ENCODE measurements around the gene FRRS1L.

FRRS1L gene

GRCh38 chr9:109166171-109166770 is 778 bp downstream of the FRRS1L start:
- no peak for TF ChIP-seq JUND (IDR thresholded peaks at IDR 0.05; ENCODE audit: low read depth)
- DNase-seq (ENCODE audit: low read depth in 1 of 2, low spot score in 1 of 2) = no peak
- in situ Hi-C loops (cut with HindIII; ENCODE audit: low pct_unique_long_range_greater_than_20kb, low sequenced_read_pairs) = no loop called here

DNA sequence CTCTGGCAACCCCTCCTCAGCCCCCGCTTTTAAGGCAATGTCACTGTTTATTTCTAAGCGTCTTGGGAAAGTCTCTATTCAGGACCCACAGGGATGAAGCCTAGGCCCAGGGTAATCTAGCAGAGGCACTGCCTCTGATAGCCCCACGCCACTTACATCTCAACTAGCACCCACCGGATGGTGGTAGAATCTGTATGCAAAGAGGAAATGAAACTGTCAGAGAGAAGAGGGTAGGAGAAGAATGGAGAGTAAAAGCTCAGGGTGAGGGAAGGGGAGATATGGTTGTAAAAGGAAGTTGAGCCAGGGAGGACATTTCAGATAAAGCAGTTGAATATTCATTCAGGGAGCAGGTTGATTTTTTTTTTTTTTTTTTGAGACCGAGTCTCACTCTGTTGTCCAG is 3.0 kb downstream of the FRRS1L start:
- TF ChIP-seq JUND (IDR thresholded peaks at IDR 0.05; ENCODE audit: low read depth) = no peak
- in situ Hi-C loops (cut with HindIII; ENCODE audit: low pct_unique_long_range_greater_than_20kb, low sequenced_read_pairs) = no loop called here
- no peak for DNase-seq (ENCODE audit: low read depth in 1 of 2, low spot score in 1 of 2)

- no peak for TF ChIP-seq JUND (IDR thresholded peaks at IDR 0.05; ENCODE audit: low read depth)
- no peak for DNase-seq (ENCODE audit: low read depth in 1 of 2, low spot score in 1 of 2)
- in situ Hi-C loops (cut with HindIII; ENCODE audit: low pct_unique_long_range_greater_than_20kb, low sequenced_read_pairs) = no loop called here
Measured at GRCh38 chr9:109163194-109163593, 3.9 kb downstream of the FRRS1L start.

DNA sequence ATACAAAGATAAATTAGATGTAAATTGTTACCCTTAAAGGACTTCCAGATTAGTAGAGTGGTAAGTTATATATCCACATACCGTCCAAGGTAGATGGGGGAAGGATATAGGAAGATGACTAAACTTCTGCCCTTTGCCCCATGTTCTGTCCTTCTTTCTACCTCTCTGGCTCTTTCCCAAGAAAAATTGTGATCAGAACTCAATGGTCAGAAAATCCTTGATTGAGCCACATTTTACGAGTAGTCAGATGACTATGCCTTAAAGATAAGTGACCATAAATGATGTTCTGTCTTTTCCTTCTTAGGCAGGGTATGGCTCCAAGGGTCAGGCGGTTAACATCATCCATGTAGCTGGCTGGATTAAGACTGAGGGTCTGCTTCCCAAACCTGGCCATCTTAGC is 4.4 kb downstream of the FRRS1L start:
- in situ Hi-C loops (cut with HindIII; ENCODE audit: low pct_unique_long_range_greater_than_20kb, low sequenced_read_pairs) = no loop called here
- no peak for TF ChIP-seq JUND (IDR thresholded peaks at IDR 0.05; ENCODE audit: low read depth)
- DNase-seq (ENCODE audit: low read depth in 1 of 2, low spot score in 1 of 2) = no peak

- TF ChIP-seq JUND (IDR thresholded peaks at IDR 0.05; ENCODE audit: low read depth) = no peak
- DNase-seq (ENCODE audit: low read depth in 1 of 2, low spot score in 1 of 2) = no peak
- in situ Hi-C loops (cut with HindIII; ENCODE audit: low pct_unique_long_range_greater_than_20kb, low sequenced_read_pairs) = no loop called here
Measured at GRCh38 chr9:109161471-109161870, 5.6 kb downstream of the FRRS1L start.

DNA sequence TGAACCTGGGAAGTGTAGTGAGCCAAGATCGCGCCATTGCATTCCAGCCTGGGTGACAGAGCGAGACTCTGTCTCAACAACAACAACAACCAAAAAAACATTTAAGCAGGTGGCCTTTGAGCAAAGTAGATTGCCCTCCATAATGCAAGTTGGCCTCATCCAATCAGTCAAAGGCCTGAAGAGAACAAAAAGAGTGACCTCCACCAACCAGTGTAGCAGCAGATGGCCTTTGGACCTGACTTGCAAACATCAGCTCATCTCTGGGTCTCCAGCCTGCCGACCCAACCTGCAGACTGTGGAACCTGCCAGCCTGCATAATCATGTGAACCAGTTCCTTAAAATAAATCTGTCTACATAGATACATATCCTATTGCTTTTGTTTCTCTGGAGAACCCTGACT is 7.5 kb downstream of the FRRS1L start:
- DNase-seq (ENCODE audit: low read depth in 1 of 2, low spot score in 1 of 2) = no peak
- in situ Hi-C loops (cut with HindIII; ENCODE audit: low pct_unique_long_range_greater_than_20kb, low sequenced_read_pairs) = no loop called here
- TF ChIP-seq JUND (IDR thresholded peaks at IDR 0.05; ENCODE audit: low read depth) = no peak

DNA sequence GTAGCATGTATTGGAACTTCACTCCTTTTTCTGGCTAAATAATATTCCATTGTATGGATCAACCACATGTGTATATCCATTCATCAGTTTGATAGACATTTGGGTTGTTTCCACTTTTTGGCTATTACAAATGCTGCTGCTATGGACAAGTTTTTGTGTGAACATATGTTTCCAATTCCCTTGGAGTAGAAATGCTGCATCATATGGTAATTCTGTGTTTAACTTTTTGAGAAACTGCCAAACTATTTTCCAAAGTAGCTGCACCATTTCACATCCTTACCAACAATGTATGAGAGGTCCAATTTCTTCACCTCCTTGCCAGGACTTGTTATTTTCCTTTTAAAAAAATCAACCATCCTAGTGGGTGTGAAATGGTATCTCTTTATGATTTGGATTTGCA is 8.4 kb downstream of the FRRS1L start:
- no peak for DNase-seq (ENCODE audit: low read depth in 1 of 2, low spot score in 1 of 2)
- in situ Hi-C loops (cut with HindIII; ENCODE audit: low pct_unique_long_range_greater_than_20kb, low sequenced_read_pairs) = no loop called here
- TF ChIP-seq JUND (IDR thresholded peaks at IDR 0.05; ENCODE audit: low read depth) = no peak

DNA sequence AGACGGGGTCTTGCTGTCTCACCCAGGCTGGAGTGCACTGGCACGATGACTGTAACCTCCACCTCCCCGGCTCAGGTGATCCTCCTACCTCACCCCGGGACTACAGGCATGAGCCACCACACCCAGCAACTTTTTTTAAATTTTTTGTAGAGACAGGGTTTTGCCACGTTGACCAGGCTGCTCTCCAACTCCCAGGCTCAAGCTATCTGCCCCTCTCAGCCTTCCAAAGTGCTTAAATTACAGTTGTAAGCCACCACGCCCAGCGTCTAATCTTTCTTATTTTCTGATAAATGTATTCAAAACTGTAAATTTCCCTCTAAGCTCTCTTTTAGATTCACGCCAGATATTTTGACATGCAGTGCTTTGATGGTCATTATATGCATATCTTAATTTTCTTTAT is 10.3 kb downstream of the FRRS1L start:
- TF ChIP-seq JUND (IDR thresholded peaks at IDR 0.05; ENCODE audit: low read depth) = no peak
- DNase-seq (ENCODE audit: low read depth in 1 of 2, low spot score in 1 of 2) = no peak
- in situ Hi-C loops (cut with HindIII; ENCODE audit: low pct_unique_long_range_greater_than_20kb, low sequenced_read_pairs) = no loop called here

GRCh38 chr9:109150925-109151545 is 16.0 kb downstream of the FRRS1L start:
- no peak for TF ChIP-seq JUND (IDR thresholded peaks at IDR 0.05; ENCODE audit: low read depth)
- in situ Hi-C loops (cut with HindIII; ENCODE audit: low pct_unique_long_range_greater_than_20kb, low sequenced_read_pairs) = no loop called here
- peak in 1 of 2 experiments; percentile 83 for DNase-seq (ENCODE audit: low read depth in 1 of 2, low spot score in 1 of 2)

DNA sequence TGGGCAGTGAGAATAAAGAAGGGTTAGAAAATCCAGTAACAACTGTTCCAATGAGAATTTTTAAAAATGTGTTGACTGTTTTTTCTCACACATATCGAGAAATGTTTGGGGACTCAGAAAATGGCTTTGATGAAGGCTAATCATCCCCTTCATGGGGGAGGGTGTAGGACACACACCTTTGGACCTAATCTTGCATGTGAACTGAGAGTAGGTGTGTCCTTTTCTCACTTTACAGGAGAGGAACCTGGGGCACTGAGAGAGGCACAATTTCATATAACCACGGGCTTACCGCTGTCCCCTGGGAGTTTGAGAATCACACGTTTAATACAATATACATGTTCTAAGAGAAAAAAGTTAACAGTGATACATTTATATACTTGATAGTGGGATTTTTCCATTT is 17.3 kb downstream of the FRRS1L start:
- in situ Hi-C loops (cut with HindIII; ENCODE audit: low pct_unique_long_range_greater_than_20kb, low sequenced_read_pairs) = no loop called here
- TF ChIP-seq JUND (IDR thresholded peaks at IDR 0.05; ENCODE audit: low read depth) = no peak
- no peak for DNase-seq (ENCODE audit: low read depth in 1 of 2, low spot score in 1 of 2)

DNA sequence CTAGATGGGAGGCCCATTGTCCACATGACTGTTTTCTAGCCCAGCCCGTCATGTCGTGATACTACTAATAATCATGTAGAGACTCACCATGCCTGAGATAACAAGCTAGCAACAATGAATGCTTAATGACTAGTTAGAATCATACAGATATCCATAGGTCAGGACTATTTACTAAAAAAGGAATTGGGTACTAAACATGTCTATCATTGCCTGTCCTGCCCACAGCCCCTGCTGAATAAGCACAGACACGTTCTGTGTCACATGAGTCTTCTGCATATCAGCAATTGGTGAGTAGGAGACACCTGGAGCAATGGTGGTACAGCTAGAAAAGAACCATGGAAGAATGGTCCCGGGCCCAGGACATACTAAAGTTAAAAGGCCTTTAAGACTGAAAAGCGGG is 18.0 kb downstream of the FRRS1L start:
- DNase-seq (ENCODE audit: low read depth in 1 of 2, low spot score in 1 of 2) = no peak
- TF ChIP-seq JUND (IDR thresholded peaks at IDR 0.05; ENCODE audit: low read depth) = no peak
- in situ Hi-C loops (cut with HindIII; ENCODE audit: low pct_unique_long_range_greater_than_20kb, low sequenced_read_pairs) = no loop called here

GRCh38 chr9:109145051-109145450 is 22.0 kb downstream of the FRRS1L start:
- DNase-seq (ENCODE audit: low read depth in 1 of 2, low spot score in 1 of 2) = peak in 1 of 2 experiments; percentile 9
- in situ Hi-C loops (cut with HindIII; ENCODE audit: low pct_unique_long_range_greater_than_20kb, low sequenced_read_pairs) = no loop called here
- no peak for TF ChIP-seq JUND (IDR thresholded peaks at IDR 0.05; ENCODE audit: low read depth)

DNA sequence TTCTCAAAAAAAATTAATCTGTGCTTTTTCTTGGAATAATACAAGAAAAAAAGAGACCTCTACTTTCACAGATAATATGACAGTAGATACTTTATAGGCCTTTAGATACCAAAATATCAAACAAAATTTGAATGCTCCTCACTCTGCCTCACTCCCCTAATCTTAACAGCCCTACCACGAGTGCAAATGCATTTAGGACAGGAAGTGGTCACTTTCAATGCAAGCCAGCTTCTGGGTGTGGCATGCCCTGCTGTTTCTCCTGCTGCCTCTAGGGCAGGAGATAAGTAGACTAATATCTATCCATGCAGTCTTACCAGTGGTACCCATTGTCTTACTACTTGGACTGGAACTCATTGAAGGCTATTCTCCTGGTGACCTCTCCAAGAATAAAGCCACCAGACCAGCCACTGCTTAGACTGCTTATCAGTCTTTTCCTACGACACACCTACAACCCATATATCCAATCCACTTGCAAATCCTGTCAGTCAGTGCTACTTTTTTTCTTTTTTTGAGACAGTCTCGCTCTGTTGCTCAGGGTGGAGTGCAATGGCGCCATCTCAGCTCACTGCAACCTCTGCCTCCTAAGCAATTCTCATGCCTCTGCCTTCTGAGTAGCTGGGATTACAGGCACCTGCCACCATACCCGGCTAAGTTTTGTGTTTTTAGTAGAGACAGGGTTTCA is 23.0 kb downstream of the FRRS1L start:
- in situ Hi-C loops (cut with HindIII; ENCODE audit: low pct_unique_long_range_greater_than_20kb, low sequenced_read_pairs) = no loop called here
- no peak for TF ChIP-seq JUND (IDR thresholded peaks at IDR 0.05; ENCODE audit: low read depth)
- DNase-seq (ENCODE audit: low read depth in 1 of 2, low spot score in 1 of 2) = no peak
